Tibial nerve (tissue), 4 donors: ENCODE data around the gene ZMPSTE24. TPM values are rescaled to one million over a fixed set of nuclear protein-coding genes. Genes with fewer than 3 reads are reported as not detected.

Source experiments
- DNase-seq, 2 donors: peaks; one replicate each; pipeline ENCODE4 v3.0.0-alpha.2; 2019; ENCODE audit warnings: low spot score in 2 of 2
- H3K27ac ChIP-seq, 4 donors: fragments of 200-600 bp; sonication (generic) in 3 of 4; one replicate each; pipeline ENCODE4 v1.5.1; 2017 to 2019; ENCODE audit warnings: mild to moderate bottlenecking in 1 of 4
- H3K27me3 ChIP-seq, 2 donors: fragments of 200-600 bp; sonication (generic) in 1 of 2; one replicate each; pipeline versions ENCODE4 v1.5.1 to v1.6.0; 2017 to 2019
- H3K36me3 ChIP-seq, 3 donors: fragments of 200-600 bp; sonication (generic); one replicate each; pipeline ENCODE4 v1.5.1; 2018 to 2019
- H3K4me1 ChIP-seq, 4 donors: fragments of 200-600 bp; sonication (generic) in 3 of 4; one replicate each; pipeline ENCODE4 v1.5.1; 2017 to 2019
- H3K4me3 ChIP-seq, 4 donors: fragments of 200-600 bp; sonication (generic) in 3 of 4; one replicate each; pipeline ENCODE4 v1.5.1; 2017 to 2019; ENCODE audit warnings: mild to moderate bottlenecking in 1 of 4, moderate library complexity in 1 of 4
- H3K9me3 ChIP-seq, 4 donors: fragments of 200-600 bp; sonication (generic) in 3 of 4; one replicate each; pipeline ENCODE4 v1.5.1; 2017 to 2019
- EP300 ChIP-seq, 2 donors: sonication (generic); formaldehyde crosslinking; IDR thresholded peaks; one replicate each; pipeline ENCODE4 v1.6.1; 2017; ENCODE audit warnings: antibody characterized with exemption in 2 of 2, mild to moderate bottlenecking in 1 of 2
- POLR2A ChIP-seq, 2 donors: fragments of 450-650 bp; IDR thresholded peaks; one replicate each; pipeline ENCODE4 v1.6.1; 2017; ENCODE audit warnings: antibody characterized with exemption in 2 of 2, mild to moderate bottlenecking in 2 of 2, moderate library complexity in 2 of 2
- WGBS, 2 donors: methylation state at CpG; one replicate each; pipeline ENCODE4 v1.1.5; 2018; 5-methylcytosine and 5-hydroxymethylcytosine counted together
- total RNA-seq, 4 donors: library from RNA; depleted of rRNA; stranded (reverse); fragments of >200 nt; gene quantifications; one replicate each; pipeline ENCODE4 v1.1.0, GENCODE V29; 2016
- TF ChIP-seq, protein P1 (sequence below), 5 experiments: fragments of 200-600 bp in 3 of 5; fragments of 450-650 bp in 2 of 5; sonication (generic) in 3 of 5; IDR thresholded peaks; one replicate each; pipeline ENCODE4 v1.5.1; 2016 to 2019; ENCODE audit warnings: antibody characterized with exemption in 5 of 5, mild to moderate bottlenecking in 3 of 5, moderate library complexity in 2 of 5

Gene ZMPSTE24
- total RNA-seq, 4 donors from 2014 or later = 27.0 to 51.1 (median 32.1) TPM

DNA sequence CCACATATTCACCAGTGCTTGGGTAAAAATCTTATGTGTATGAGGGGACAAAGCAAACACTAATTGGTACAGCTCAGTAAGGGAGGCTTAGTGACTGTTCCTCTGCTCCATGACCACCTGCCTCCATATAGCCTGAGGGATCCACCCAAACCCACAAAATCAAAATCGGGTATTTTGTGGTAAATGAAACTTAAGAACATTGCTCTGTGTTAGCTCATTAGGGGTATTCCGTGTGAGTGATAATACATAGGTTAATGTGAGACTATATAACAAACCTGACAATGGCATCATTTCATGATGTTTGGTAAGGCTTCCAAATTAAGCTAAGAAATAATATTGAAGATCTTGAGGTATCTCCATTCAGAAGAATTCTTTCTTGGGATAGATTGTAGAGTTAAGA, 33.3 kb downstream of the ZMPSTE24 start:
- Histone ChIP-seq H3K4me3 (no peak overlapping the region), H3K9me3 (no peaks in the 10 kb centered on the region), H3K27ac (no peak overlapping the region), H3K4me1 (no peaks in the 10 kb centered on the region), H3K27me3 (no peaks in the 10 kb centered on the region), H3K36me3 (peaks cover 0 to 87% (median 0%) of the 10 kb centered on the region in 3 donors)
- no peak for TF ChIP-seq POLR2A (IDR thresholded peaks at IDR 0.05)
- no peak for DNase-seq
- 88 to 91% methylated on average over 2 of the region's 2 CpGs for WGBS, 2 donors

DNA sequence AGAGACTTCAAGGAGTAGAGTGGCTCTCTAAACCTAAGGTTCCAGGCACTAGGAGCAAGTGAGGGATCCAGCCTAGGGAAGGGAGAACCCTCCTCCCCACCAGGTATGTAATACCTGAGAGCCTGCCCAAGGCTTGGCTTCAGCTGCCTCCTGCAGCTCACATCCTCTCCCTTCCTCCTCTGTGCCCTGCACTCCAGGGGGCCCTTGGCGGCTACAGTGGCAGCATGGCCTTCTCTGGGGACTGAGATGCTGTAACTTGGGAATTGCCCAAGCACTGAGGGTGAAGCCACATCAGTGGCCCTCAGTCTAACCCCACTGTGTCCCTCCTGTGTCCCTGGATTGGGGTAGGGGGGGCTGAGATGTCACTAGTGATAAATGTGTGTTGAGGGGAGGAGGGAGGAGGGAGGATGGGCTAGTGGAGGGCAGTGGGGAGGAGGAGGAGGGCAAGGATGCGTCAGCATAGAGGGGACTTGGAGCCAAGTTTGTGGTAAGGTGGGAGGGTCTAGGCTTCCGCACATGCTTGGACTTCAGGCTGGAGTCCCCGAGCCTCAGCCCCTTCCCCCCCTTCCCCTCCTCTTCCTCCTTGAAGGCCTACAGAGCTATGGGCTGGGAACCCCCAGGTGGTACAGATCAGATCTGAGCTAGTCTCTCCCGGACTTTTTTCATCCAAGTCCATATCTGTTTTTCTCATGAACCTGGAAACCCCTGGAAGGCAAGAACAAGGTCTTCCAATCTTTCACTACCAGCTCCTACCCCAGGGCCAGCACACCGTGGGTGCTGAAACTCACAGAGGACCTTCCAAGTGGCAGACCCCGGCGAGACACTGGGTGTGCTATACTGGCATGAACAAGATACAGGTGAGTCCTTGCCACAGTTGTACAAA, 41.6 kb downstream of the ZMPSTE24 start:
- TF ChIP-seq, protein P1, sequence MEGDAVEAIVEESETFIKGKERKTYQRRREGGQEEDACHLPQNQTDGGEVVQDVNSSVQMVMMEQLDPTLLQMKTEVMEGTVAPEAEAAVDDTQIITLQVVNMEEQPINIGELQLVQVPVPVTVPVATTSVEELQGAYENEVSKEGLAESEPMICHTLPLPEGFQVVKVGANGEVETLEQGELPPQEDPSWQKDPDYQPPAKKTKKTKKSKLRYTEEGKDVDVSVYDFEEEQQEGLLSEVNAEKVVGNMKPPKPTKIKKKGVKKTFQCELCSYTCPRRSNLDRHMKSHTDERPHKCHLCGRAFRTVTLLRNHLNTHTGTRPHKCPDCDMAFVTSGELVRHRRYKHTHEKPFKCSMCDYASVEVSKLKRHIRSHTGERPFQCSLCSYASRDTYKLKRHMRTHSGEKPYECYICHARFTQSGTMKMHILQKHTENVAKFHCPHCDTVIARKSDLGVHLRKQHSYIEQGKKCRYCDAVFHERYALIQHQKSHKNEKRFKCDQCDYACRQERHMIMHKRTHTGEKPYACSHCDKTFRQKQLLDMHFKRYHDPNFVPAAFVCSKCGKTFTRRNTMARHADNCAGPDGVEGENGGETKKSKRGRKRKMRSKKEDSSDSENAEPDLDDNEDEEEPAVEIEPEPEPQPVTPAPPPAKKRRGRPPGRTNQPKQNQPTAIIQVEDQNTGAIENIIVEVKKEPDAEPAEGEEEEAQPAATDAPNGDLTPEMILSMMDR (IDR thresholded peaks at IDR 0.05) = no peak
- no peak for TF ChIP-seq POLR2A (IDR thresholded peaks at IDR 0.05)
- TF ChIP-seq EP300 (IDR thresholded peaks at IDR 0.05) = no peak
- Histone ChIP-seq H3K4me1 (no peaks in the 10 kb centered on the region), H3K36me3 (peaks cover 0 to 11% (median 0%) of the 10 kb centered on the region in 3 donors), H3K9me3 (no peaks in the 10 kb centered on the region), H3K27me3 (no peaks in the 10 kb centered on the region), H3K27ac (no peak overlapping the region), H3K4me3 (no peak overlapping the region)
- WGBS, 2 donors = 58 to 62% methylated on average over 7 to 8 of the region's 8 CpGs
- DNase-seq = no peak

DNA sequence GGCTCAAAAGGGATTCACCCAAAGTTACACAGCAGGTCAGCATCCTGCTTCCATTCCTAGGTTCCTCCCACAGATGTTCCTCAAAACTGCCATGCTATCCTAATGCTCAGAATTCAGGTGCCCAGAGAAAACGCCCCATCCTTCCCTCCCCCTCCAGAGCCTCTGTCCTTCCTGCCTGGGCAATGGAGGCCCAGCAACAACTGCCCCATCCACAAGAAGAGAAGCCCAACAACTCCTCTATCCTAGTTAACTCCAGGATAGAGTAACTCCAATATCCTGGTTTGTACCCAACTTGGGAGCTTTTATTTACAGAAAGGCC, 42.2 kb downstream of the ZMPSTE24 start:
- no peak for TF ChIP-seq POLR2A (IDR thresholded peaks at IDR 0.05)
- no peak for TF ChIP-seq EP300 (IDR thresholded peaks at IDR 0.05)
- TF ChIP-seq, protein P1 (IDR thresholded peaks at IDR 0.05) = no peak
- H3K36me3 ChIP-seq = peaks cover 0 to 6% (median 0%) of the 10 kb centered on the region in 3 donors
- H3K4me3 ChIP-seq = no peak overlapping the region
- no peak overlapping the region for H3K27ac ChIP-seq
- H3K27me3 ChIP-seq = no peaks in the 10 kb centered on the region
- 69 to 87% methylated on average over 1 of the region's 1 CpG for WGBS, 2 donors
- H3K4me1 ChIP-seq = no peaks in the 10 kb centered on the region
- DNase-seq = no peak
- H3K9me3 ChIP-seq = no peaks in the 10 kb centered on the region

DNA sequence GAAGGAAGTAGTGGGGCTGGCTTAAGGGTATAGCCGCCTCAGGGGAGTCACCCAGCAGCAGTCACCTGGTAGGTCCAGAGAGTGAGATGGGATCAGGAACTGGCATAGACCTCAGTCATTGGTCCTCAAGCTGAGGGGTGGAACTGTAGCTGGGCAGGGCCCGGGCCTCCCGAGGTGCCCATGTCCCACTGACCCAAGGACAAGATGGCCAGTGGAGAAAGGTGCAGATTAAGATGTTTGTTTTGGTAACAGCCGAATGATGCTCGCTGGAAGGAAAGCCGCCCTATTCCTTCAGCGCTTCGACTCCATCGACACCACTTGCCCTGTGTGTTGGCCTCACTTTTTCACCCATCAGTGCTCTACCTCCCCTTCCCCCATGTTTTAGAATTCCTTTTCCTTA, 42.6 kb downstream of the ZMPSTE24 start:
- H3K36me3 ChIP-seq = peaks cover 0 to 5% (median 0%) of the 10 kb centered on the region in 3 donors
- 93 to 95% methylated on average over 9 of the region's 9 CpGs for WGBS, 2 donors
- no peaks in the 10 kb centered on the region for H3K27me3 ChIP-seq
- H3K4me1 ChIP-seq = no peaks in the 10 kb centered on the region
- no peak for DNase-seq
- H3K9me3 ChIP-seq = no peaks in the 10 kb centered on the region
- H3K27ac ChIP-seq = no peak overlapping the region
- no peak for TF ChIP-seq EP300 (IDR thresholded peaks at IDR 0.05)
- TF ChIP-seq, protein P1 (IDR thresholded peaks at IDR 0.05) = no peak
- no peak overlapping the region for H3K4me3 ChIP-seq

DNA sequence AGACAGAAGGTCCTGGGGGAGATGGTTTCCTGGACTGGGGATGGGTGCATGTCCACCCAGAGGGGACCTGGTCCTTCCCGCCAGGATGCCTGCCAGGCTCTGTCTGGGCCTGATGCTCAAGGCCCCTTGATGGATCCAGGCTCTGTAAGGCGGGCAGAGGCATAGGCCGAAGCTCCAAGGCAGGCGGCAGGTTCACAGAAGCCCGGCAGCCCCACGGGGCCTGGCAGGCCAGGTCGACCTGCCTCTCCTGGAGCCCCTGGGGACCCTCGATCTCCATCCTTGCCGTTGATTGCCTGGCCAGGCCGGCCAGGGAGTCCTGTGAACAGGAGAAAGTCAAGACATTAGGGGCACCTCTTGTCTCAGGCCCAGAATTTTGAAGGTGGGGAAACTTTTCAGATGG, 43.0 kb downstream of the ZMPSTE24 start:
- TF ChIP-seq POLR2A (IDR thresholded peaks at IDR 0.05) (no peak), EP300 (IDR thresholded peaks at IDR 0.05) (no peak)
- TF ChIP-seq, protein P1 (IDR thresholded peaks at IDR 0.05) = no peak
- Histone ChIP-seq H3K27ac (no peak overlapping the region), H3K36me3 (peaks cover 0 to 5% (median 0%) of the 10 kb centered on the region in 3 donors), H3K9me3 (no peaks in the 10 kb centered on the region), H3K27me3 (no peaks in the 10 kb centered on the region), H3K4me3 (no peak overlapping the region), H3K4me1 (no peaks in the 10 kb centered on the region)
- WGBS, 2 donors = 84 to 88% methylated on average over 6 to 10 of the region's 10 CpGs
- DNase-seq = no peak
